Colonic mucosa (tissue), 4 donors: Measurements from ENCODE around the gene PSMG2. TPM values are rescaled to one million over a fixed set of nuclear protein-coding genes. Genes with fewer than 3 reads are reported as not detected.

ENCODE experiments used
- DNase-seq: peaks from one replicate; pipeline ENCODE4 v3.0.0-alpha.2; 2020
- H3K27ac ChIP-seq: fragments of 200-600 bp; one replicate; pipeline ENCODE4 v1.8.0; 2021
- H3K27me3 ChIP-seq: fragments of 200-600 bp; one replicate; pipeline ENCODE4 v1.8.0; 2021
- H3K36me3 ChIP-seq: fragments of 200-600 bp; one replicate; pipeline ENCODE4 v1.8.0; 2021
- H3K4me1 ChIP-seq: fragments of 200-600 bp; one replicate; pipeline ENCODE4 v1.8.0; 2021; ENCODE audit warnings: mild to moderate bottlenecking
- H3K4me3 ChIP-seq: fragments of 200-600 bp; one replicate; pipeline ENCODE4 v1.8.0; 2021
- H3K9ac ChIP-seq, 2 donors: one replicate each; pipeline ENCODE4 v1.7.0; 2013; ENCODE audit warnings: control low read depth in 2 of 2, low read depth in 2 of 2, low read length in 2 of 2
- H3K9me3 ChIP-seq: fragments of 200-600 bp; one replicate; pipeline ENCODE4 v1.8.0; 2021
- CTCF ChIP-seq: fragments of 200-600 bp; IDR thresholded peaks from one replicate; pipeline ENCODE4 v1.8.0; 2022; ENCODE audit warnings: antibody characterized with exemption, mild to moderate bottlenecking
- intact Hi-C: fragments of 100-400 bp; cut with DNase I; formaldehyde crosslinking; loops from one replicate; pipeline ENCODE4 v1.14.1; 2022
- total RNA-seq, 2 donors: library from RNA; stranded (reverse); fragmentation: NEBNext Ultra II Directional in 1 of 2; extraction: Animal tissue kit (Norgen Biotek cat#: 25700) in 1 of 2; gene quantifications; one replicate each; pipeline ENCODE4 v1.2.1, GENCODE V29; 2021
- donor health status: healthy.
- donor health status: DM: no; HTN: no; CAD: no.
- donor health status: DM: no; HTN: no; CAD: no.

The PSMG2 gene
- total RNA-seq, 2 donors from 2014 or later = 75.4 to 87.3 TPM

GRCh38 chr18:12744103-12744502 is 41.3 kb downstream of the PSMG2 start:
- Histone ChIP-seq H3K27ac (no peak overlapping the region), H3K9ac (no peak overlapping the region), H3K27me3 (no peaks in the 10 kb centered on the region), H3K36me3 (no peaks in the 10 kb centered on the region), H3K4me3 (no peak overlapping the region), H3K4me1 (no peaks in the 10 kb centered on the region), H3K9me3 (no peaks in the 10 kb centered on the region)
- peak; percentile 41 for TF ChIP-seq CTCF
- DNase-seq = no peak
- intact Hi-C loops = loop anchor here (5.0 kb wide), 2 partner anchors 148 to 188 kb away; no protein-coding TSS in a partner anchor

DNA sequence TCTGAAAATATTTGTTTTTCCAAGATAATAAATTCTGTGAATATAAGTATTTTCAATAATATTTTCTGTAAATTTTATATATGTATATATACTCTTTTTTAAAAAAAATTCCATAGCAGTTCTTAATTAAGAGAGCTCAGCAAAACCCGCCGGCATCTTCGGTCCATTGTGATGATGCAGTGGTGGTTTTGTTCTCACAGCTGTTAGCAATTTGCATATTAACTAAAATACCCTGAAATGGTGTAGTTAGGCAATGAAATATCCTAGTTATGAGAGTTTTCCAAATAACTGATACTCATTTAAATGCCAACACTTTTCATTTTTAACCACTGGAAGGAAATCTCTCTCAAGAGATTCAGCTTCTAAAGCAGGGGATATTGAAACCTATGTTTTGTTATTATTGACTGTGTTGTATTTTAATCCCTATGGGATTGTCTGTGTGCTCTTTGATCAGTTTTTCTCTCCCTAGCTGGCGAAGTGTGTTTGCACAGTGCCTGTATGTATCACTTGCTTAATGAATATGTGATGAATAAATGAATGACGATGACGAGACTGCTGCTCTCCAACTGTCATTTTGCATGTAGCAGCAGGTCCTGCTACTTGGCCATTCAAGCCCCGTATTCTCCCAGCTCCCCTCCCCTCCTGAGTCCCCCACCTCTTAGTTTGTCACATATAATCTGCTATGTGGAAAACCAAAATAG is 42.4 kb downstream of the PSMG2 start:
- Histone ChIP-seq H3K9ac (peak overlapping the region in 1 of 2 donors; percentile 12), H3K9me3 (no peaks in the 10 kb centered on the region), H3K27ac (no peak overlapping the region), H3K4me1 (no peaks in the 10 kb centered on the region), H3K4me3 (no peak overlapping the region), H3K27me3 (no peaks in the 10 kb centered on the region), H3K36me3 (no peaks in the 10 kb centered on the region)
- DNase-seq = no peak
- intact Hi-C loops = no loop called here
- TF ChIP-seq CTCF = no peak

- no peak for TF ChIP-seq CTCF
- intact Hi-C loops = no loop called here
- H3K9me3 ChIP-seq = no peaks in the 10 kb centered on the region
- H3K4me3 ChIP-seq = no peak overlapping the region
- H3K27me3 ChIP-seq = no peaks in the 10 kb centered on the region
- no peak for DNase-seq
- no peaks in the 10 kb centered on the region for H3K36me3 ChIP-seq
- H3K4me1 ChIP-seq = no peaks in the 10 kb centered on the region
- H3K27ac ChIP-seq = no peak overlapping the region
- no peak overlapping the region for H3K9ac ChIP-seq
Measured at GRCh38 chr18:12747530-12748315, 44.9 kb downstream of the PSMG2 start.

- no peak overlapping the region for H3K4me3 ChIP-seq
- no peaks in the 10 kb centered on the region for H3K27me3 ChIP-seq
- no peak for DNase-seq
- no peak overlapping the region for H3K9ac ChIP-seq
- H3K36me3 ChIP-seq = no peaks in the 10 kb centered on the region
- intact Hi-C loops = no loop called here
- TF ChIP-seq CTCF = no peak
- no peaks in the 10 kb centered on the region for H3K4me1 ChIP-seq
- H3K27ac ChIP-seq = no peak overlapping the region
- H3K9me3 ChIP-seq = no peaks in the 10 kb centered on the region
Measured at GRCh38 chr18:12748671-12749070, 45.8 kb downstream of the PSMG2 start.

DNA sequence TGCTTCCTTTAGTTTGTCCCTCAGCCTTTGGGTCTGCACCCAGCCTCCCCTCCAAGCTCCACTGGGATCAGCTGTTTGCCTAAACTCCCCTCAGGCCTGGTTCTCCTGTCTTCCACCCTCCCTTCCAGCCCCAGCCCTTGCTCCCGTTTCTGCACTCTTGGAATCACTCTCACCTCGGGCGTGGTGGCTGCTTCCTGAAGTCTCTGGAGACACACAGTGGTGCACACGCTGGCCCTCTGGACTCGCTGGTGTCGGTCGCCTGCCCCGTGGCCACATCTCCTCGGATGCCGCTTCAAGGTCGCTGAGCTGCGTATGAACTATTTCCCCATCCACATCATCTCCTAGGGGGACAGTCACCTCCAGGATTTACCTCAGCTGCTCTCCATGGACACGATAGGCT is 46.3 kb downstream of the PSMG2 start:
- H3K9me3 ChIP-seq = no peaks in the 10 kb centered on the region
- H3K4me1 ChIP-seq = no peaks in the 10 kb centered on the region
- H3K27me3 ChIP-seq = no peaks in the 10 kb centered on the region
- H3K4me3 ChIP-seq = no peak overlapping the region
- intact Hi-C loops = no loop called here
- TF ChIP-seq CTCF = no peak
- DNase-seq = no peak
- H3K9ac ChIP-seq = no peak overlapping the region
- no peaks in the 10 kb centered on the region for H3K36me3 ChIP-seq
- no peak overlapping the region for H3K27ac ChIP-seq
